GM21723 (cell line): ENCODE measurements around the gene TIAM2.
"Not testable (repeated sequence)": the region's sequence is repeated elsewhere in the genome, so short reads cannot be mapped to it uniquely, and the experiment has no call there.

Source experiments
- ATAC-seq: cut with Tn5 transposase; IDR thresholded peaks from one replicate; pipeline ENCODE4 v1.9.1; 2021; ENCODE audit warnings: mild to moderate bottlenecking, moderate library complexity; ENCODE audit not compliant: unreplicated experiment

Gene TIAM2

GRCh38 chr6:154989448-154989847 lies 5.7 kb upstream of the TIAM2 start:
- no peak for ATAC-seq

DNA sequence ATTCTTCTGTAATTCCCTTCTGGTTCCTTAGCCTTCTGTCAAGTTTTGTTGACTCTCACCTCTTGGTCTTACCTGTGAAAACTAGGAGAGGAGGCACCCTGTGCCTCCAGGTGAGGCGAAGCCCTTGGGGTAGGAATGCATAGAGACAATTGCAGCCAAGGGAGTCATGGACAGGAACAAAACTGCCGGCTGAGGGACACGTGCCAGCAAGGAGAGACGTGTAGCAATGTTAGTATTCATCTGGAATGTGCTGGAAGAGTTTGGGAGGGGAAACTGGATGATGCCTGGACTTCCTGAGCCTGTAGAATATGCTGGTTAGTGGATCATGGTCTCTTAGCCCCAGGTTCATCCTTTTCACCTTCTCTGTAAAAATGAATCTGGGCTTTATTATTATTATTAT lies 3.9 kb upstream of the TIAM2 start:
- no peak for ATAC-seq

DNA sequence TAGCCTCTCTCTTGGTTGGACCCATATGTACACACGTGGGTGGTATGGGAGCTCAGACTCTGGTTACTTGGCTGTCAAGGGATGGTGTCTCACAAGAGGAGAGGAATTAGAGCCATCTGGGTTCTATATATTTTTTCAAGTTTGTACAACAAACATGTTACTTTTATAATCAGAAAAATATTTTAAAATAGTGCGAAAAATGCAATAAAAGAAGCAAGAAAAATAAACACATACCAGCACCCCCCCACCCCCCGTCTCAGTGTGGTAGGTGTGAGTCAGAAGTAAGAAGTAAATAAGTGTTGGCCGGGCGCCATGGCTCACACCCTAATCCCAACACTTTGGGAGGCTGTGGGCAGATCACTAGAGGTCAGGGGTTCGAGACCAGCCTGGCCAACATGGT lies 2.1 kb upstream of the TIAM2 start:
- ATAC-seq, result no peak

GRCh38 chr6:154993710-154994109 lies 1.4 kb upstream of the TIAM2 start:
- no peak for ATAC-seq

DNA sequence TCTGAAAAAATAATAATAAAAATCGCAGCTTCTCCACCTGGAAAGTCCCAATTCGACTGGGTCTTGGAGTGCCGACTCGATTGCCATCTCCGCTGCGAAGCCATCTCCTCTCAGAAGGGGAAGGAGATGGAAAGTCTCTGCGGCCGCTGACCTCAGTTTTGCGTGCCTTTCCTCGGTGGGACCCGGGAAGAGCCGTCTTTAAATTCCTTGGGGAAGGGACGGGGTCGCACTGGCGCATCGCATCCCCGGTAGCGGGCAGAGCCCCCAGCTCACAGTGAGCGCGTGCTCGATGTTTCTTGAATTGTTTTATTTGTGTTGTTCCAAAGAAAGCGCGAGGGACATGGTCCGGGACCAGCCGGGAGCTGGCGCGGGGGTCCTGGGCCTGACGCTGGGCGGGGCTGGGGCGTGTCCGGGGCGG lies 270 bp upstream of the TIAM2 start:
- ATAC-seq, result no peak

GRCh38 chr6:154996016-154996590 lies 988 bp downstream of the TIAM2 start:
- ATAC-seq, result no peak

DNA sequence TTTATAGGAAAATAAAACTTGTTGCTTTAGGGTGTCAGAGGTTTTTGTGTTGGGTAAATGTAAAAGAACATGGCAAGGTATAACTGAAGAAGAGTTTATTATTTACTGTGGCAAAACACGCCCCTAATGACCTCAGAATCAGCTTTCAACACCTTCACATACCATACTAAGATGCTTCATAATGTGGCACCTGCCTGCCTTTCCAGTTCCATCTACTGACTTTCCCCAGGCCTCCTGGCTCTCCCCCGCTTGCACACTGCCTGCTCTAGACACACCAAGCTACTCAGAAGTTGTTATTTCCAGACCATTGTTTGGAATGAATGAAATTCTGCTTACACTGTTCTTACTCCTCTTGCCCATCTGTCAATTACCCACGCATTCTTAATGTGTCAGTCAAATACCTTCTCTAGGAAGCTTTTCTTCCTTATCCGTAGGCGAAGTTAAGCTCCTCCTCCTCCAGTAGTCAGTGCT lies 1.8 kb downstream of the TIAM2 start:
- ATAC-seq, result no peak

DNA sequence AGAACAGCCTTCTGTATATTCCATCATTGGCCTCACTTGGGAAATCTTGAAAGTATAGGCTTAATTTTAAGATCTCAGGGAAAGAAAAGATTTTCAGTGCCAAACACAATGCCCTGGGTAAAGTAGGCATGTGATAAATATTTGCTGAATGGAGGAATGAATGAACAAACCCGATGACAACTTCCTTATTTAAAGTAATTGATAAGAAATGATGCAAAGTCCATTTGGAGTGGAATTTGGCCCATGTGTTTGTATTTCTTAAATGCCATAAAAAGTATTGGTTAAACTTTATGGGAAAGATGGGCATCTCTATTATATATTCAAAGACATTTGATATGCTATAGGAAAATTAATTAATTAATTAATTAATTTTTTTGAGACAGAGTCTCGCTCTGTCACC lies 3.7 kb downstream of the TIAM2 start:
- ATAC-seq, result no peak

GRCh38 chr6:155001482-155001881 lies 6.4 kb downstream of the TIAM2 start:
- ATAC-seq, result no peak

DNA sequence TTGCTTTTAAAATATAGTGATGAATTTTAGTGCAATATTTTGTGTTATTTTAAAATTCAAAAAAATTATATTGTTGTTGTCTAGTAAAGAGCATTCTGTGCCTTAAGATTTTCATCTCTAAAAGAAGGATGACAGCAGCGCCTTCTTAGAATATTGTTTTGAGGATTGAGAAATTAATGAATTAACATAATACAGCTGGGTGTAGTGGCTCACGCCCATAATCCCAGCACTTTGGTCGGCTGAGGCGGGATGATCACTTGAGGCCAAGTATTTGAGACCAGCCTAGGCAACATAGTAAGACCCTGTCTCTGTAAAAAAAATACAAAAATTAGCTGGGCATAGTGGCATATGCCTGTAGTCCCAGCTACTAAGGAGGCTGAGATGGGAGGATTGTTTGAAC lies 6.8 kb downstream of the TIAM2 start:
- no peak for ATAC-seq

- ATAC-seq, result no peak
Measured at GRCh38 chr6:155003476-155003875, 8.4 kb downstream of the TIAM2 start.

DNA sequence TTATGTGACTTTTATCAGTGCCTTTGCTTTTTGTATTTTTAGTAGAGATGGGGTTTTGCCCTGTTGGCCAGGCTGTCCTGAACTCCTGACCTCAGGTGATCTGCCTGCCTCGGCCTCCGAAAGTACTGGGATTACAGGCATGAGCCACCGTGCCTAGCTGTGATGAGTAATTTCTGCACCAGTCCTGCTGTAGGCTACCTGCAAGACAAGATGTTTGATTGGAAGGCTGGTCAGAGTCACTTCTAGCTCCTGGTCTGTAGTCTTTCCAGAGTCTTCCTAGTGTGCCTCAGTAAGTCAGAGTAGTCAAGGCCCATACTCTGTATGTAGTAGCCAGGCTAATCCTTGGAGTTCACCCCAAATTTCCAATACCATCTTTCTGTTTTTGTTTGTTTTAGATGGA lies 8.9 kb downstream of the TIAM2 start:
- ATAC-seq, result no peak

DNA sequence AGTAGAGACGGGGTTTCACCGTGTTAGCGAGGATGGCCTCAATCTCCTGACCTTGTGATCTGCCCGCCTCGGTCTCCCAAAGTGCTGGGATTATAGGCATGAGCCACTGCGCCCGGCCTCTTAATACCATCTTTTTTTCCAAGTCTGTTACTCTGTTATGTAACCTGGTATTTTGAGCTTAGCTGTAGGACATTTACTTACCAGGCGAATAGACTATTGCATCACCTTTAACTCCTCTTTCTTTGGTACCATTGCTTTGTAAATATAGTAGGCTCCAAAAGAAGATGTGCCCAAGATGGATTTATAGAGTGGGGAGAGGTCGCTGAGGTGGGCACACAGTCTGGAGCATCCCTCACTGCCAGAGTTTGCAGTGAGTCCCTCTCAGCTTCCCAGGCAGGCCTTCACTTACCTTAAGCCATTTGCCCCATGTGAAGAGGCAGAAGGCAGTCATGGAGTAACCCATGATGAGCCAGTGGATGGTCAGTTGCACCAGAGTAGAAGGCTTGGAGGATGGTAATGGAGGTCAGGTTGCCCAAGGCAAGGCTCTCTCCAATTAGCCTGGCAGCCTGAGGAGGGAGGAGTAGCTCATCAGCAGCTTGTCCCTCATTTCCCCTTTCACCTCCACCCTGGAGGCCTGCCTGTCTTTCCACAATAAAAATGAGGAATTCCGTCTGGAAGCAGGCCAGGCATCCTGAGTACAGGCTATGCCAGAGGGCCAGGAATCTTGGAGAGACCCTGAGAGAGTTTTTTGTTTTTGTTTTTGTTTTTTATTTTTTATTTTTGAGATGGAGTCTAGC lies 9.7 kb downstream of the TIAM2 start:
- no peak for ATAC-seq

GRCh38 chr6:155008625-155009024 lies 13.5 kb downstream of the TIAM2 start:
- no peak for ATAC-seq

DNA sequence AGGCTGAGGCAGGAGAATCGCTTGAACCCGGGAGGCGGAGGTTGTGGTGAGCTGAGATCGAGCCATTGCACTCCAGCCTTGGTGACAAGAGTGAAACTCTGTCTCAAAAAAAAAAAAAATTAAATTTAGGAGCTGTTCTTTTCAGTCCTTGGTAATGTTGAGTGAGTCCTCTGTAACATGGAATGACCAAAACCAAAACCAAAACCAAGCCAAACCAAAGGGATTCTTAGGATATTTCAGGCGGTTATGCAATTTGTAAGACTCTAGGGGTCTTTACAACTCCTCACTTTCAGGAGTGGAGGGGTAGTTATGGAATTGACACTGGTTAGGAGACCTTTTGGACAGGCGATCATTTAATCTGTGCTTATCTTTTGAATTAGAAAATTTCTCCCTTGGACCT lies 15.8 kb downstream of the TIAM2 start:
- ATAC-seq, result no peak

- ATAC-seq, result no peak
Measured at GRCh38 chr6:155011809-155012291, 16.7 kb downstream of the TIAM2 start.

DNA sequence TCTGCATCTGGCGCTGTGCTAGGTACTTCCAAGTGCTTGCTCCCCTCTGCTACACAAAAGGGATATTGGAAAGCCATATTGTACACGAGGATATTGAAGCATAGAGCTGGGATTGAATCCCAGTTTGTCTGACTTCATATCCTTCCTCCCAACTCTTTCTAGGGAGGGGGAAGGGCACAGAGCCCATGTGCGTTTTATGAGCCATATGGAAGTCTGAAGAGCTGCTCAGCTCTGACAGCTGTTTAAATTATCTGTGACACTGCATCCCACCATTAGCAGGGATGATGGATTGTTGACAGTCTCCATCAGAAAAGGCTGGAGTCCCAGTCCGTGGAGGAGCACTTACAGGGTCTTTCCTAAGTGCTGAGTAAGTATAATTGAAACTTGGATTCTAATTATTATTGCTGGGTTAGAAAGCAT lies 18.4 kb downstream of the TIAM2 start:
- no peak for ATAC-seq

- no peak for ATAC-seq
Measured at GRCh38 chr6:155014137-155014536, 19.0 kb downstream of the TIAM2 start.

DNA sequence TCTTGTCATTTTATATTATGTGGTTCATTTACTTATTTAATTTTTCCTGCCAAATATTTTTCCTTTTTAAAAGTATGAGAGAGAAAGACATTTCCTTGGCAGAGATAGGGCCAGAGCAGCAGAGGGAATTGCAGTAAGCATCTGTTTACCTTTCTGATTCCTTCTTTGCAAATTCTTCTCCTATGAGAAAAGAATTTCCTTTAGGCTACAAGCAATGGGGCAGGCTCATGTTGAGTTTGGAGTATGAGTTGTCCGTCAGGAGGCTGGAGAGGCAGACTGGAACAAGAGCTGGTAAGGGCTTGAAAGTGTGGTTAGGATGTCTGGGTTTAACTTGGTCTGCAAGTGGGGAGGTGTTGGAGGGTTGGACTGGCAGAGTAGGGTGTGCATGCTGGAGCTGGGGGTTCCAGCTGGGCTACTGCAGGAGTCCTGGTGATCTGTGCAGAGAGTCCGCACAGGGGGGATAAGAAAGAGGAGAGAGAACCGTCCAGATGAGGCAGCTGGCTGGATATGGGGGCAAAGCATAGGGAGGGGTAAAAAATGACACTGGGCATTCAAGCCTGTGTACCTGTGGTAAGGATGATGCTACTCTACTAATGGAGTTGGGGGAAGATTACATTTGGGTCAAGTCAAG lies 19.7 kb downstream of the TIAM2 start:
- no peak for ATAC-seq

DNA sequence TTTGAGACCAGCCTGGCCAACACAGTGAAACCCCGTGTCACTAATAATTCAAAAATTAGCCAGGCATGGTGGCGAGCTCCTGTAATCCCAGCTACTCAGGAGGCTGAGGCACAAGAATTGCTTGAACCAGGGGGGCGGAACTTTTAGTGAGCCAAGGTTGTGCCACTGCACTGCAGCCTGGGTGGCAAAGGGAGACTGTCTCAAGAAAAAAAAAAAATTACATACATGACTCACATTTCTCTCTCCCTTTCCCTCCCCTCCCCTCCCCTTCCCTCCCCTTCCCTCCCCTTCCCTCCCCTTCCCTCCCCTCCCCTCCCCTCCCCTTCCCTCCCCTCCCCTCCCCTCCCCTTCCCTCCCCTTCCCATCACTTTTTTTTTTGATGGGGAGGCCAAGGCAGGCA lies 23.3 kb downstream of the TIAM2 start:
- ATAC-seq, result not testable (repeated sequence)

GRCh38 chr6:155021680-155022079 lies 26.6 kb downstream of the TIAM2 start:
- ATAC-seq, result no peak

DNA sequence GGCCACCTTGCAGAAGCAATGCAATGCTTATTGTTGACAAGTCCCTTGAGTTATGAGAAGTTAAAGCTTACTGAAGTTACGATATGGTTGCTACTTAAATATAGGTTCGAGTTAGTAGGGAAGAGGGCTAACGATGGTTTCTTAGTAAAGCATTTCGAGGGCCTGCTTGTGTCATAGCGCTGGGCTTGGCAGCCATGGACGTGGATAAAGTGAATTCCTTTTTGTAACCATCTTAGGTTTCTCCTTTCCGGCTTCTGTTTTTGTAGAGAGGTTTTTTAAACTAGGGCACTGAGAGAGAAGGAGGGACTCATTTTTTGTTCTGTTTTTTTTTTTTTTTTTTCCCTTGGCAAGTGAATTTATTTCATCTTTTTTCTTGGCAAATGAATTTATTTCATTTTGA lies 27.6 kb downstream of the TIAM2 start:
- no peak for ATAC-seq
